LNCAP (cell line): ENCODE results near the gene ARHGAP15.

Experiments used
- CTCF ChIP-seq: fragments of 450-650 bp; IDR thresholded peaks from 2 replicates; pipeline ENCODE4 v1.5.1; 2017; ENCODE audit warnings: mild to moderate bottlenecking

ARHGAP15 gene

GRCh38 chr2:143725400-143725799 is 596.2 kb downstream of the ARHGAP15 start:
- TF ChIP-seq CTCF, result no peak

GRCh38 chr2:143726151-143726845 is 597.1 kb downstream of the ARHGAP15 start:
- TF ChIP-seq CTCF, result no peak

- no peak for TF ChIP-seq CTCF
Measured at GRCh38 chr2:143728498-143728897, 599.3 kb downstream of the ARHGAP15 start.

- no peak for TF ChIP-seq CTCF
Measured at GRCh38 chr2:143729296-143729814, 600.1 kb downstream of the ARHGAP15 start.

- no peak for TF ChIP-seq CTCF
Measured at GRCh38 chr2:143730155-143730952, 601.1 kb downstream of the ARHGAP15 start.

GRCh38 chr2:143730953-143731260 is 601.7 kb downstream of the ARHGAP15 start:
- TF ChIP-seq CTCF, result no peak

- TF ChIP-seq CTCF, result no peak
Measured at GRCh38 chr2:143732076-143732475, 602.9 kb downstream of the ARHGAP15 start.
